ENCODE results near the gene MRLN. TPM values are rescaled to one million over a fixed set of nuclear protein-coding genes. Genes with fewer than 3 reads are reported as not detected.
"Not testable (repeated sequence)": the region's sequence is repeated elsewhere in the genome, so short reads cannot be mapped to it uniquely, and the experiment has no call there.

The MRLN gene
- 0.47 TPM for total RNA-seq
- 2.0 TPM for polyA plus RNA-seq
- long read RNA-seq, donor 1, partial matches to known transcripts: 0 of 1 reads
- long read RNA-seq, donor 1, other reads (novel, unspliced or antisense): 0 of 1 reads
- long read RNA-seq, donor 2: 0 reads
- long read RNA-seq, donor 3: 0 reads
- long read RNA-seq, donor 4: 0 reads
- long read RNA-seq, donor 5, partial matches to known transcripts: 0 of 2 reads
- long read RNA-seq, donor 5, other reads (novel, unspliced or antisense): 0 of 2 reads
- long read RNA-seq, donor 6: 0 reads
- long read RNA-seq, donor 7: 0 reads
- long read RNA-seq, donor 8: 0 reads
- long read RNA-seq, donor 9: 0 reads
- long read RNA-seq, donor 10: 0 reads

DNA sequence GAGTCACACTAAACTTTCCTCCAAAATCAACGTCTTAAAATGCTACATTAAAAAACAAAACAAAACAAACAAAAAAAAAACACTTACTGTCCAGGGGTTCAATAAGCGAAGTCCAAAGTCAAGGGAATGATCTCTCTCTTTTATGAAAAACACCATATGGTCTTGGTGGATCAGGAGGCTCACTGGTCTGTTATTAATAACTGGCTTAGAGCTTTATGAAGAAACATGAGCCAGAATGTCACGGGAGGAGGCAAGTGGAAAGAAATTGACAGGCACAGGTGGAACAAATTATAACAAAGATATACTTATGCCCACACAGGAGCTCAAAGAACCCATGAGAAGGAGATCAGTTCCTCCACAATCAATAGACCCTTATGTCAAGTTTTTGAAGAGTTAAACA lies at the start of gene MRLN:
MRLN (minus strand) TSS at position 189 of the 400 bp plus-strand sequence.
- Histone ChIP-seq H3K27ac (ENCODE audit: low read depth in 1 of 2, low read length in 1 of 2) (no peak within 1 kb of the TSS), H3K36me3 (ENCODE audit: control insufficient read depth in 2 of 2, insufficient read depth in 2 of 2, low read length in 1 of 2) (no peaks in the 10 kb centered on the region), H3K9me3 (ENCODE audit: control insufficient read depth in 2 of 2, insufficient read depth in 1 of 2, low read length in 1 of 2) (no peaks in the 10 kb centered on the region), H3K4me3 (ENCODE audit: low read length in 2 of 2) (no peak within 1 kb of the TSS), H3K4me1 (ENCODE audit: control insufficient read depth in 2 of 2, insufficient read depth in 2 of 2, low read length in 2 of 2) (no peaks in the 10 kb centered on the region), H3K27me3 (ENCODE audit: control insufficient read depth in 2 of 2, insufficient read depth in 1 of 2, low read length in 1 of 2) (no peaks in the 10 kb centered on the region)
- no peak for DNase-seq (ENCODE audit: low read depth in 6 of 9, low spot score in 9 of 9)
- WGBS: 87% methylated on average over 3 of the region's 3 CpGs

DNA sequence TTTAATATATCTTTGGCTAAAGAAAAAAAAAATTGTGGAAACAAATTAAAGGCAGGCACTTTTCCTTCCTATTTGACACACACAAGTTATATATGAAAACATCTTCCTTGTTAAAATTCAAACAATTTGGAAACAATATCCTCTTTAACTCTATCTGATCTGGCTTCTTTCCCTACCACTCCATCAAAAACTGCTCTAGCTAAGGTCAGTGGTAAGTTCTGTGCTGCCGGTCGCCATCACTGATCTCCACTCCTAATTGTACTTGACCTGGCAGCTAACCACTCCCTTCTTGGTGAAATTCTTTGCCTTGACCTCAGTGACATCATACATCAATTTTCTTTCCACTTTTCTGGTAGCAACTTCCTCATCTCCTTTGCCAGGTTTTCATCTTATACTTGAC lies 47.9 kb upstream of the MRLN start:
- no peaks in the 10 kb centered on the region for H3K9me3 ChIP-seq (ENCODE audit: control insufficient read depth in 2 of 2, insufficient read depth in 1 of 2, low read length in 1 of 2)
- H3K36me3 ChIP-seq (ENCODE audit: control insufficient read depth in 2 of 2, insufficient read depth in 2 of 2, low read length in 1 of 2): peaks cover 17 to 47% of the 10 kb centered on the region in 2 donors
- no peaks in the 10 kb centered on the region for H3K4me1 ChIP-seq (ENCODE audit: control insufficient read depth in 2 of 2, insufficient read depth in 2 of 2, low read length in 2 of 2)
- no peak overlapping the region for H3K4me3 ChIP-seq (ENCODE audit: low read length in 2 of 2)
- WGBS: 100% methylated on average over 2 of the region's 2 CpGs
- DNase-seq (ENCODE audit: low read depth in 6 of 9, low spot score in 9 of 9): no peak
- no peaks in the 10 kb centered on the region for H3K27me3 ChIP-seq (ENCODE audit: control insufficient read depth in 2 of 2, insufficient read depth in 1 of 2, low read length in 1 of 2)
- no peak overlapping the region for H3K27ac ChIP-seq (ENCODE audit: low read depth in 1 of 2, low read length in 1 of 2)

DNA sequence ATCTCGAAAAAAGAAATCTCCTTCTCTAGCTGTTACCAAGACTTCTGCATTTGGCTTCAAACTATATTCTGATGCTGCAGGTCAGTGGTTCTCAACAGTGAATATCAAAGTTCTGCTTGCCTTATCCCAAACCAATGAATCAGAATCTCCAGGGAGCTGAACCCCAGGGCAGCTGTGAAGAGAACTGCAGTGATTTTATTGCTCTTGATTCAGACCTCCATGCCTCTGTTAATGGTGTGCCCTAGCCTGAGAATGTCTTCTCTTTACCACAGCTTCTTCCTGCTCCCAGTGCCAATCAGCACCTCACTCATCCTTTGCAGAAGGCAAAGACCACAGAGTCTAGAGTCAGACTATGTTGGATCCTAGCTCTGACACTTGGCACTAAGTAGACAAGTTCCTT lies 46.2 kb upstream of the MRLN start:
- H3K4me1 ChIP-seq (ENCODE audit: control insufficient read depth in 2 of 2, insufficient read depth in 2 of 2, low read length in 2 of 2): no peaks in the 10 kb centered on the region
- H3K36me3 ChIP-seq (ENCODE audit: control insufficient read depth in 2 of 2, insufficient read depth in 2 of 2, low read length in 1 of 2): peaks cover 10 to 37% of the 10 kb centered on the region in 2 donors
- 96% methylated on average over 1 of the region's 1 CpG for WGBS

DNA sequence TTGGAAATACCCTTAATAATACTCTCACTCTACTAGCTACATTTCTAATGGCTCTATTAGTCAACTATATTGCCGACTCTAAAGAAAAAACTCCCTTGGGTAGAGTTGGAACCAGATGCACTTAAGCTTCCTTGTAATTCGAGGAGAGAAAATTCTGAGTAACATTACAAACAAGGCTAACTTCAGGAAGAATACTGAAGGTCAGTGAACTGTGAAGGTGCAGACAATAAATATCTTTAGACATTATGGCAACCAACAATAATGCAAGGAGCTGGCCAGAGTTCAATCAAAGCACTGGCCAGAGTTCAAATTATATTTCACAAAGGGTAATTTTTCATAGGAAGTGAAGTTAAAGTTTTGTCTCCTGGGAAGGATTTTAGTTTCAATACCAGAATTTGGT lies 40.7 kb upstream of the MRLN start:
- Histone ChIP-seq H3K27me3 (ENCODE audit: control insufficient read depth in 2 of 2, insufficient read depth in 1 of 2, low read length in 1 of 2) (no peaks in the 10 kb centered on the region), H3K4me3 (ENCODE audit: low read length in 2 of 2) (no peak overlapping the region), H3K27ac (ENCODE audit: low read depth in 1 of 2, low read length in 1 of 2) (no peak overlapping the region), H3K36me3 (ENCODE audit: control insufficient read depth in 2 of 2, insufficient read depth in 2 of 2, low read length in 1 of 2) (peaks cover 21 to 43% of the 10 kb centered on the region in 2 donors), H3K4me1 (ENCODE audit: control insufficient read depth in 2 of 2, insufficient read depth in 2 of 2, low read length in 2 of 2) (no peaks in the 10 kb centered on the region), H3K9me3 (ENCODE audit: control insufficient read depth in 2 of 2, insufficient read depth in 1 of 2, low read length in 1 of 2) (no peaks in the 10 kb centered on the region)
- no peak for DNase-seq (ENCODE audit: low read depth in 6 of 9, low spot score in 9 of 9)
- WGBS: 95% methylated on average over 2 of the region's 2 CpGs

More for the DNA sequence above, 46.2 kb upstream of the MRLN start:
- Histone ChIP-seq H3K4me3 (ENCODE audit: low read length in 2 of 2) (no peak overlapping the region), H3K27me3 (ENCODE audit: control insufficient read depth in 2 of 2, insufficient read depth in 1 of 2, low read length in 1 of 2) (no peaks in the 10 kb centered on the region), H3K27ac (ENCODE audit: low read depth in 1 of 2, low read length in 1 of 2) (no peak overlapping the region), H3K9me3 (ENCODE audit: control insufficient read depth in 2 of 2, insufficient read depth in 1 of 2, low read length in 1 of 2) (no peaks in the 10 kb centered on the region)
- no peak for DNase-seq (ENCODE audit: low read depth in 6 of 9, low spot score in 9 of 9)

DNA sequence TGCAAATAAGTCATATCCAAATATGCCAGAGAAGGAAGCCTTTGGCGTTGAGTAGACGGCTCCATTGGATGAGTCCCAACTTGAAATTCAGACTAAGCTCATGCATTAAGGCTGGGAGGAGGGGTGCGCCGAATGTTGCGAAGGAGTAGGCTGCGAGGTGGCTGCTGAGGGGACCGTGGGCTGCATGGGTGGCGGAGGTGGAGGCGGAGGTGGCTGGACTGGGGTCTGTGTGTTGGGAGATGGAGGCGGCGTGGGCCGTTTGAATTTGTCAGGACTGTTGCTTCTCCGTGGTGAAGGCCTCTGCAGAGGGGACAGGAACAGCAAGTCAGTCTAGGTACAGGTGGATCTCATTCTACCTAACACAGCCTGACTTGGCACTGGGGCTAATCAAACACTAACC lies 39.6 kb upstream of the MRLN start:
- DNase-seq (ENCODE audit: low read depth in 6 of 9, low spot score in 9 of 9): no peak
- H3K27me3 ChIP-seq (ENCODE audit: control insufficient read depth in 2 of 2, insufficient read depth in 1 of 2, low read length in 1 of 2): no peaks in the 10 kb centered on the region
- peaks cover 21 to 39% of the 10 kb centered on the region in 2 donors for H3K36me3 ChIP-seq (ENCODE audit: control insufficient read depth in 2 of 2, insufficient read depth in 2 of 2, low read length in 1 of 2)
- no peaks in the 10 kb centered on the region for H3K9me3 ChIP-seq (ENCODE audit: control insufficient read depth in 2 of 2, insufficient read depth in 1 of 2, low read length in 1 of 2)
- no peak overlapping the region for H3K4me3 ChIP-seq (ENCODE audit: low read length in 2 of 2)
- 90% methylated on average over 13 of the region's 13 CpGs for WGBS
- H3K4me1 ChIP-seq (ENCODE audit: control insufficient read depth in 2 of 2, insufficient read depth in 2 of 2, low read length in 2 of 2): no peaks in the 10 kb centered on the region
- no peak overlapping the region for H3K27ac ChIP-seq (ENCODE audit: low read depth in 1 of 2, low read length in 1 of 2)

DNA sequence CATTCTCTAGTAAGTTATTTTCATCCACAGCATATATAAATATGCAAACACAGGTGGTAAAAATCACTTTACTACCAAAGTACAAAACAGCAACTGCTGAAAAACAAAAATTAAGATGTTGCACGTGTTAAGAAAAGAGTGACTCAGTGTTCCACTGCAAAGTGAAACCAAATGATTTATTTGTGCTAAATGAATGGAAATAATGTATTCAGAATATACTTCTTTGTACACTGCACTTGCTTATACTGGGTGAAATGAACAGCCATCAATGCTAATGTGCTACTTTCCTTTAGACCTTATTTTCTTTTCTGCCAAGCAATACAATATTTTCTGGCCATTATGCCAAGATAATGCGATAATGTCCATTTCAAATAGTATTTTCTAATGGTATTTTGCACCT lies 38.3 kb upstream of the MRLN start:
- H3K27ac ChIP-seq (ENCODE audit: low read depth in 1 of 2, low read length in 1 of 2): no peak overlapping the region
- H3K4me1 ChIP-seq (ENCODE audit: control insufficient read depth in 2 of 2, insufficient read depth in 2 of 2, low read length in 2 of 2): no peaks in the 10 kb centered on the region
- H3K9me3 ChIP-seq (ENCODE audit: control insufficient read depth in 2 of 2, insufficient read depth in 1 of 2, low read length in 1 of 2): no peaks in the 10 kb centered on the region
- DNase-seq (ENCODE audit: low read depth in 6 of 9, low spot score in 9 of 9): no peak
- 93% methylated on average over 2 of the region's 2 CpGs for WGBS
- peaks cover 21 to 37% of the 10 kb centered on the region in 2 donors for H3K36me3 ChIP-seq (ENCODE audit: control insufficient read depth in 2 of 2, insufficient read depth in 2 of 2, low read length in 1 of 2)
- H3K27me3 ChIP-seq (ENCODE audit: control insufficient read depth in 2 of 2, insufficient read depth in 1 of 2, low read length in 1 of 2): no peaks in the 10 kb centered on the region
- no peak overlapping the region for H3K4me3 ChIP-seq (ENCODE audit: low read length in 2 of 2)

DNA sequence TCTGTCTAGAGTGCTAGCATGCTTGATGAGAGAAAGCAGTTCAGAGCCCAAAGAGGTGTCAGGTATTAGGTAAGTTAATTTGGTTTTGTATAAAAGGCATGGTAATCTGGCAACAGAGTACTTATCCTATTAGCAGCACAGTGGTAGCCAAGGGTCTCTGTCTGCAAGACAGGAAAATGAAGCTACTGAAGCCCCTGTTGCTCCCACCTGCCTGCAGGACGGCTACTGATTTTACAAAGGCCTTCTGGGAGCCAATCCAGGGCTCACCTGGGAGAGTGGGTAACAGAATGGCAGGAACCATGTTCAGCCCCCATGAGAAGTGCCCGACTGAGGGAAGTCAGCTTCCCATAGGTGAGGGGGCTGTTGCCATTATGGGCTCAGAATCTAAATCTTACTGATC lies 36.8 kb upstream of the MRLN start:
- 50% methylated on average over 2 of the region's 2 CpGs for WGBS
- not testable (repeated sequence) for DNase-seq (ENCODE audit: low read depth in 6 of 9, low spot score in 9 of 9); H3K27ac ChIP-seq (ENCODE audit: low read depth in 1 of 2, low read length in 1 of 2); H3K4me3 ChIP-seq (ENCODE audit: low read length in 2 of 2); H3K4me1 ChIP-seq (ENCODE audit: control insufficient read depth in 2 of 2, insufficient read depth in 2 of 2, low read length in 2 of 2); H3K27me3 ChIP-seq (ENCODE audit: control insufficient read depth in 2 of 2, insufficient read depth in 1 of 2, low read length in 1 of 2); H3K9me3 ChIP-seq (ENCODE audit: control insufficient read depth in 2 of 2, insufficient read depth in 1 of 2, low read length in 1 of 2)
- H3K36me3 ChIP-seq (ENCODE audit: control insufficient read depth in 2 of 2, insufficient read depth in 2 of 2, low read length in 1 of 2): peaks cover 21 to 36% of the 10 kb centered on the region in 2 donors

DNA sequence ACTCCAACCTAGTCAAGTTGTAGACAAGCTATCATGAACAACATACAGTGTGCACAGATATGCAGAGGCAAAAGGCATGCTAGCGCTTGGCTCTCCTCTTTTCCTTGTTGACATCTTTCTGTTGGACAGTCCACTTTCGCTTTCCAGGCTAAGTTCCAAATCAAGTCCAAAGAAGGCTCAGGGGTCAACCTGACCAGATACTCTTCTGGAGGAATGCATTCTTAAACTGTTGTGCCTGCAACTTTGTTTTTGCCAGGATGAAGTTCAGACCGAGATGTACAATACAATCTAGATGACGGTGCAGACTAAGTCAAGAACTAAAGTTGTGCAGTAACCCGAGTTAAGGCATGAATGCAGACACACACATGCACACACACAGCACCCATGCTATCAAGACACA lies 35.7 kb upstream of the MRLN start:
- DNase-seq (ENCODE audit: low read depth in 6 of 9, low spot score in 9 of 9); H3K27ac ChIP-seq (ENCODE audit: low read depth in 1 of 2, low read length in 1 of 2); H3K4me1 ChIP-seq (ENCODE audit: control insufficient read depth in 2 of 2, insufficient read depth in 2 of 2, low read length in 2 of 2); H3K4me3 ChIP-seq (ENCODE audit: low read length in 2 of 2); H3K27me3 ChIP-seq (ENCODE audit: control insufficient read depth in 2 of 2, insufficient read depth in 1 of 2, low read length in 1 of 2); H3K9me3 ChIP-seq (ENCODE audit: control insufficient read depth in 2 of 2, insufficient read depth in 1 of 2, low read length in 1 of 2): not testable (repeated sequence)
- H3K36me3 ChIP-seq (ENCODE audit: control insufficient read depth in 2 of 2, insufficient read depth in 2 of 2, low read length in 1 of 2): peaks cover 15 to 27% of the 10 kb centered on the region in 2 donors
- over 99% methylated on average over 5 of the region's 5 CpGs for WGBS

DNA sequence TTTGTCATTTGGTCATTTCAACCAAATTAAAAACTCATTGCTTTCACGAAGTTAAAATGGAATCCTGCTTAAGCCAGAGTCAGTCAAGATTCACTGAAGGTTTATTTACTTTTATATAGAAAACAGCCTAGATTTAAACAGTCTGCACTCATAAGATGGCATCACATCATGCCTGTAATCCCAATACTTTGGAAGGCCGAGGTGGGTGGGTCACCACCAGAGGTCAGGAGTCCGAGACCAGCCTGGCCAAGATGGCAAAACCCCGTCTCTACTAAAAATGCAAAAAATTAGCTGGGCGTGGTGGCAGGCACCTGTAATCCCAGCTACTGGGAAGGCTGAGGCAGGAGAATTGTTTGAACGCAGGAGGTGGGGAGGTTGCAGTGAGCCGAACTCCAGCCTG lies 33.8 kb upstream of the MRLN start:
- H3K36me3 ChIP-seq (ENCODE audit: control insufficient read depth in 2 of 2, insufficient read depth in 2 of 2, low read length in 1 of 2): peaks cover 3 to 13% of the 10 kb centered on the region in 2 donors
- H3K27ac ChIP-seq (ENCODE audit: low read depth in 1 of 2, low read length in 1 of 2); H3K4me1 ChIP-seq (ENCODE audit: control insufficient read depth in 2 of 2, insufficient read depth in 2 of 2, low read length in 2 of 2); DNase-seq (ENCODE audit: low read depth in 6 of 9, low spot score in 9 of 9); H3K4me3 ChIP-seq (ENCODE audit: low read length in 2 of 2); H3K9me3 ChIP-seq (ENCODE audit: control insufficient read depth in 2 of 2, insufficient read depth in 1 of 2, low read length in 1 of 2); H3K27me3 ChIP-seq (ENCODE audit: control insufficient read depth in 2 of 2, insufficient read depth in 1 of 2, low read length in 1 of 2): not testable (repeated sequence)
- WGBS: 96% methylated on average over 7 of the region's 7 CpGs

Measured in thymus (tissue), 14 donors.